Ecto neural progenitor cell (in vitro differentiated cells): ENCODE measurements around the gene CXCL8.
"Not testable (repeated sequence)": the region's sequence is repeated elsewhere in the genome, so short reads cannot be mapped to it uniquely, and the experiment has no call there.

ENCODE experiments used
- DNase-seq: peaks from one replicate; pipeline ENCODE4 v3.0.0-alpha.2; 2018; ENCODE audit warnings: low spot score

Gene CXCL8

DNA sequence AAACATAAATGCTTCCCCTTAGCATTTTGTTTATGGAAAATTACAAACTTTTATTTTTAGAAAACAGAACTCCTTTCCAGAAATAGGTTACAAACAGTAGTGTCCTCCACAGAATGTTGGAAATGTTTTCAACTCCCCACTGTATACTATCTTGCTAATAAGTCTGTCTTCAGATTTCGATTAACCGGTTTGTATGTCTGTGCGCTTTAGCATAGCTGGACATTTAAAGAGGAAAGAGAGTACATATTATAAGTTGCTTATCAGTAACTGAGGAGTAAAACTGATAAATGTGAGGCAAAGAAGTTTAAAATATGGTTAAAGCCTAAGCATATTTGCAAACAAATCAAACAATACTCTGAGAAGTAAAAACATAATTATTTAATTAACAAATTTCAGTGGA lies 3.4 kb downstream of the CXCL8 start:
- no peak for DNase-seq

DNA sequence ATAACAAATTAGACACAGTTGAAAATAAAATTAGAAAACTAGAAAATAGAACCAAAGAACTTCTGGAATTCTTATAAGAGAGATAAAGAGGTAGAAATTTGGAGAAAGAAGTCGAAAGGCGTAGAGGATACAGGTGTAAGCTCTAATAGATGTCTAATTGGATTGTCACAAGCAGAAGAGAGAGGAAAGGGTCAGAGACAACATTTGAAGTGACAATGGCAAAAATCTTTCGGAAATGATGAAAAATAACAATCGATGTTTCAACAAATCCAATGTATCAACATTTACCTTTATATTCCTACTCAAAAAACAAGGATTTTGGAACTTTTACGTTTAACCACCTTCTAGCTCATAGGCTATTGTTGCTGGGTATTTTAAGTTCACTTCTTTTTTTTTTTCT lies 3.8 kb downstream of the CXCL8 start:
- no peak for DNase-seq

DNA sequence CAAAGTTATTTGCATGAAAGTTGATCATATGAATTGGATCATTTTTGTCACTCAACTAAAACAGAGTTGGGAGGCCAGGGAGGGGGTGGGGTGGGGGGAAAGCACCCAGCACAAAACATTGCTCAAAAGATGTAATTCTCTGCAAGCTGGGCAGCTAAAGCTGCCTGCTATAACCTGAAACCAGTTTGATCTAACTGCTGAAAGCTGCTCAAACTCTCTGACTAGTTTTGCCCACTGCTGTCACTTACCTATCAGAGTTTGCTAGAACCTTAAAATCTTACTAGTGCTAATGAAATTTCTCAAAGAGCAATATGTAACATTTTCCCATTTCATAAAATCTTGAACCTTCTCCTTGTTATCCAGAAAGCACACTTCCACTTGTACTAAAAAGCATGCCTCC lies 10.4 kb downstream of the CXCL8 start:
- no peak for DNase-seq

DNA sequence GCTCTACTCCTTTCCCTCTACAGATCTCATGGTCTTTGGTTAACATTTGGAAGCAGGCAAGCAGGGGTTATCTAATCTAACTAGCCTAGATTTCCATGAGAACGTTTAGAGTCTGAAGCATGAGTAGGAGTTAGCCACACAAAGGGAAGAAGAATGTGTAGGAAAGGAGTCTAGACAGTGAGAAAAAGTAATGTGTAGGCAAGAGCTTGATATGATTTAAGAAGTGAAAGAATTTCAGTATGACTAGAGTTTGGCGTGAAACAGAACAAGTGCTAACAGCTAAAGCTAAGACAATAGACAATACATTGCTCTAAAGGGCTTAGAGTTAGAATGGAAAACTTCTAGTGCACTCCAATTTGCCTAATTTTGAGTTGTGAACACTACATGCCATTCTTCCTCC lies 10.8 kb downstream of the CXCL8 start:
- DNase-seq = no peak

GRCh38 chr4:73751830-73752229 lies 11.5 kb downstream of the CXCL8 start:
- DNase-seq = no peak

DNA sequence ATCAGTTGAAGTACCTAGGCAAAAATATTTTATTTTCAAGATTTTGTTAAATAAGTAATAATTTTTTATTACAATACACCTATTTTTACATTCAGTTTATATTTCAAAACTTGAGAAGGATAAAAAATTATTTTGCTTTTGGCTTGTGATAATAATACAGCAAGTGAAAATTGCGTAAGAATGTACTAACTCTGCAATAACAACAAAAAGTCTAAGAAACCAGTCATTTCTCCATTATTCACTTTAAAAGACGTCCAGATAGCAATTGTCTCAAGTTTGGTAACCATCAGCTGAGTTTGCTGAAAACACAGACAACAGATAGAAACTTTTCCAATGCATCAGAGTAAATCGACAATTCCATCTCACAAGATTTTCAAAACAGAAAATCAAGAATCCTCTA lies 12.1 kb downstream of the CXCL8 start:
- no peak for DNase-seq

GRCh38 chr4:73753215-73753614 lies 12.8 kb downstream of the CXCL8 start:
- DNase-seq = no peak

DNA sequence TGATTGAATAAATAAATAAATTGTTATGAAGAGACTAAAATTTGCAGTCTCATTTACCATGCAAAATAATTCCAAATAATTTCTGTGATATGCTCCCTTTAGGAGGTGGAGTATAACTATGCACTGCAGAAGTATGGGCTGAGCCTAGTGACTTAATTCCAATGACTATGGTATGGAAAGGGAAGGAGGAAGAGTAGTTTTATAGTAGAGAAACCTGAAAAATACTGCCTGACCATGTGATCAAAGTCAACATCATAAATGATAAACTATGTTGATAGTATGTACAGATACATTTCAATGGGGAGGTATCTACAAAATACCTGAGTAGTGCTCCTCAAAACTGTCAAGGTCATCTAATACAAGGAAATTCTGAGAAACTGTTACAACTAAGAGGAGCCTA lies 14.6 kb downstream of the CXCL8 start:
- no peak for DNase-seq

DNA sequence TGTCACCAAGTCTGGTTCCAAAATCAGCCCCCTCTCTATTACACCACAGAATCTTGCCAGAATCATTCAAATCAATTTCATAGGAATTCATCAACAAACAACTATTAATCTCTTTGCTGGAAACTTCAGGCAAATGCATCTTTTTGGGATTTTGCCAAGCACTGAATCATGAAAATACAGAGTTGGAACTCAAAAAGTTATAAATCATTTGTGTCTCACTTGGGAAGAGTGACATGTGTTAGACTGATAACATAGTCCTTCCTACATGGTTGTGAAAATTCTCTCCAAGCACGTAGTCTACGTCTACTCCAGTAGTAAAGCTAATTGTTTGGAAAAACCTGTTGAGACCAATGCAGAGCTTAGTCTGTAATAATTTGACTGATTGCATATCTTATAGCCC lies 19.0 kb downstream of the CXCL8 start:
- DNase-seq = no peak

DNA sequence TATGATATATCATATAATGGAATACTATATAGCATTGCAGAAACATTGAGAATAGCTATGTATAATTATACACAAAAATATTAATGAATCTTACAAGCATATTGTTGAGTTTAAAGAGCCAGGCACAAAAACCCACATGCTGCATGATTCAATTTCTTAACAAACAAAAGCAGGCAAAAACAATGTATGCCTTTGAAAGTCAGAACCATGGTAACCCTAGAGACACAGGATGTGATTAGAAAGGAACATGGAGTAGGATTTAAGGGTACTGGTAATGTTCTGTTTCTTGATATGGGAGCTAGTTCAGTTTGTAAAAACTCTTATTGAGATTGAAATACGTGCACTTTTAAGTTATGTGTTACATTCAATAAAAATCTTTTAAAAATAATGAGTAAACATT lies 21.5 kb downstream of the CXCL8 start:
- DNase-seq = no peak

- DNase-seq = no peak
These were observed 22.0 kb downstream of the CXCL8 start for GRCh38 chr4:73762409-73762808.

GRCh38 chr4:73763877-73764276 lies 23.5 kb downstream of the CXCL8 start:
- no peak for DNase-seq

- no peak for DNase-seq
These were observed 24.1 kb downstream of the CXCL8 start for GRCh38 chr4:73764513-73764912.

- DNase-seq = no peak
These were observed 24.9 kb downstream of the CXCL8 start for GRCh38 chr4:73765296-73765695.

- no peak for DNase-seq
These were observed 30.5 kb downstream of the CXCL8 start for GRCh38 chr4:73770917-73771316.

- DNase-seq = no peak
These were observed 32.0 kb downstream of the CXCL8 start for GRCh38 chr4:73772363-73772762.

- DNase-seq = not testable (repeated sequence)
These were observed 34.0 kb downstream of the CXCL8 start for GRCh38 chr4:73774406-73774805.

DNA sequence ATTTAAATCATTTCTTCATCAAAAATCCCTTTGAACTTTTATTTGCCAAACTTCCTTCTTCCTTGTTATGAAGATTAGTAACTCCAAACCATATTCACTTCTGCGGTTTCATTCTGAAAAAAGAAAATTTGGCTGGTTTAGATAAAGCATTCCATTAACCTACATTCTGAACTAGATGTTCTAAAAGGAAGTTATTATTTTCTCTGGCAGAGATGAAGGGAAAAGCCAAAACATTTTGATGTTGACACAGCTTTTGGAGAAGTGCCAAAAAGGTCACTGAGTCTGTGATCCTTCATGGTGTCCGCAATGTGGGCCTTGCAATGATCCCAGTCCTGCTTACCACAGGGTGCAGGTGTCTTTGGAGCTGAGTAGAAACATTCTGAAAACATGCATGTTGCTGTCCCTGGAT lies 36.0 kb downstream of the CXCL8 start:
- DNase-seq = no peak

DNA sequence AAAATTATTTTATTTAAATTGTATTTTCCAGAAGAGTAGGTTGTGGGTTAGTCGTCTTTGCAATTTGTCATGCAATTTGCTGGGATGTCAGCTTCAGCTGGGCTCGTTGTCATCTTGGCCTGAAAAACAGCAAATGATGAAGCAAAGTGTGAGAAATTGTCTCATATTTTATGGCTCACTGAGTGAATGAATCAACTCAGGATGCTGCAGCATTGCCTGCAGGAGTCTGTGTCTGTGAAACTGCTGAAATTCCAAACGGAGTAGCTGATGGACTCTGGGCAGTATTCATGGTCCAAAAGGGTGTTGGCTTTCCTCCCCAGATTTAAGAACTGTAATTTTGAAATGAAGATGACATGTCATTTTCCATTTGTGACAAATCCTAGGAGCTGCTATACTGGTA lies 37.2 kb downstream of the CXCL8 start:
- no peak for DNase-seq

DNA sequence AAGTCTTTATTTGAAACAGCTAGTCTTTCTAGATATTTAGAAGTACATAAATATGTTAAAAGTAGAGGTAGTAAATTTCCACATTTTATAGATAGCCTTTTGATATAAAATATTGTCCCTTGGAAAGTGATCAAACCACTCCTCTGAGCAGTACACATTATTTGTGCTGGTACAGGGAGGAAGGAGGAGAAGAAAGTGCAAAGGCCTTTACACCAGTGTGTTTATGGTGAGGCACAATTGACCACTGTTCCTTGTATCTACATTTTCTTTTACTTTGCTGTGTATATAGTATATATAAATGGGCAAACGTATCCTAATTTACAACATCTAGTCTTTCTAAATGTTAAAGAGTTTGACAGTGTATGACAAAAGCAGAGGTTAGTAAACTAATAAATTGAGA lies 39.9 kb downstream of the CXCL8 start:
- no peak for DNase-seq

- DNase-seq = no peak
These were observed 40.5 kb downstream of the CXCL8 start for GRCh38 chr4:73780834-73781233.

GRCh38 chr4:73788411-73788810 lies 48.0 kb downstream of the CXCL8 start:
- no peak for DNase-seq
